Measurements from ENCODE around the gene TFDP1.
A peak's percentile ranks its signal among the peaks of the same experiment; 100 is the strongest.

Gene TFDP1

GRCh38 chr13:113560645-113561416 lies 23.7 kb upstream of the TFDP1 start:
- peaks cover 20% of the 10 kb centered on the region for H4K20me1 ChIP-seq (ENCODE audit: insufficient read depth, low read length)
- DNase-seq, result no peak
- 0 out of 2 replicates have a peak, but pooled peaks cover 3% of the 10 kb centered on the region for H3K4me1 ChIP-seq (ENCODE audit: insufficient read depth, low read length)
- H3K79me2 ChIP-seq (ENCODE audit: insufficient read depth, low read length), result no peaks in the 10 kb centered on the region
- no peak overlapping the region for H2AFZ ChIP-seq (ENCODE audit: low read depth, low read length)
- H3K4me2 ChIP-seq (ENCODE audit: insufficient read depth, low read length), result no peak overlapping the region
- no peak for ATAC-seq (ENCODE audit: insufficient read depth, low read depth)
- H3K9me3 ChIP-seq (ENCODE audit: insufficient read depth, low read length, severe bottlenecking), result no peaks in the 10 kb centered on the region
- no peak overlapping the region for H3K9ac ChIP-seq (ENCODE audit: low read depth, low read length)
- no peak overlapping the region for H3K27ac ChIP-seq (ENCODE audit: low read length)
- H3K4me3 ChIP-seq (ENCODE audit: low read depth in 1 of 2, low read length in 2 of 2), result no peak overlapping the region
- no peaks in the 10 kb centered on the region for H3K27me3 ChIP-seq (ENCODE audit: insufficient read depth, low read length, poor library complexity)
- no peaks in the 10 kb centered on the region for H3K36me3 ChIP-seq (ENCODE audit: insufficient read depth, low read length)
- TF ChIP-seq EZH2 (IDR thresholded peaks at IDR 0.05; ENCODE audit: borderline replicate concordance, low read depth, low read length, severe bottlenecking) (no peak), CTCF (IDR thresholded peaks at IDR 0.05; ENCODE audit: borderline replicate concordance, extremely low read depth, low read length, poor library complexity, severe bottlenecking) (no peak)

GRCh38 chr13:113561417-113562084 lies 23.0 kb upstream of the TFDP1 start:
- Histone ChIP-seq H3K36me3 (ENCODE audit: insufficient read depth, low read length) (no peaks in the 10 kb centered on the region), H3K27me3 (ENCODE audit: insufficient read depth, low read length, poor library complexity) (no peaks in the 10 kb centered on the region), H3K4me1 (ENCODE audit: insufficient read depth, low read length) (0 out of 2 replicates have a peak, but pooled peaks cover 3% of the 10 kb centered on the region), H2AFZ (ENCODE audit: low read depth, low read length) (no peak overlapping the region), H3K4me3 (ENCODE audit: low read depth in 1 of 2, low read length in 2 of 2) (no peak overlapping the region), H3K4me2 (ENCODE audit: insufficient read depth, low read length) (no peak overlapping the region), H3K9ac (ENCODE audit: low read depth, low read length) (no peak overlapping the region), H3K79me2 (ENCODE audit: insufficient read depth, low read length) (no peaks in the 10 kb centered on the region), H4K20me1 (ENCODE audit: insufficient read depth, low read length) (peaks cover 18% of the 10 kb centered on the region), H3K9me3 (ENCODE audit: insufficient read depth, low read length, severe bottlenecking) (no peaks in the 10 kb centered on the region), H3K27ac (ENCODE audit: low read length) (no peak overlapping the region)
- no peak for TF ChIP-seq CTCF (IDR thresholded peaks at IDR 0.05; ENCODE audit: borderline replicate concordance, extremely low read depth, low read length, poor library complexity, severe bottlenecking)
- DNase-seq (no peak), ATAC-seq (ENCODE audit: insufficient read depth, low read depth) (no peak)

- DNase-seq (peak; percentile 79), ATAC-seq (ENCODE audit: insufficient read depth, low read depth) (peak; percentile 92)
- Histone ChIP-seq H3K36me3 (ENCODE audit: insufficient read depth, low read length) (no peaks in the 10 kb centered on the region), H3K4me3 (ENCODE audit: low read depth in 1 of 2, low read length in 2 of 2) (no peak overlapping the region), H3K4me1 (ENCODE audit: insufficient read depth, low read length) (0 out of 2 replicates have a peak, but pooled peaks cover 3% of the 10 kb centered on the region), H3K9ac (ENCODE audit: low read depth, low read length) (no peak overlapping the region), H3K9me3 (ENCODE audit: insufficient read depth, low read length, severe bottlenecking) (no peaks in the 10 kb centered on the region), H2AFZ (ENCODE audit: low read depth, low read length) (0 out of 2 replicates have a peak overlapping the region, but pooled peaks have one; percentile 4), H4K20me1 (ENCODE audit: insufficient read depth, low read length) (peaks cover 12% of the 10 kb centered on the region; the same call in 1 of the 2 replicates), H3K4me2 (ENCODE audit: insufficient read depth, low read length) (0 out of 2 replicates have a peak overlapping the region, but pooled peaks have one; percentile 22), H3K27me3 (ENCODE audit: insufficient read depth, low read length, poor library complexity) (no peaks in the 10 kb centered on the region), H3K79me2 (ENCODE audit: insufficient read depth, low read length) (no peaks in the 10 kb centered on the region), H3K27ac (ENCODE audit: low read length) (no peak overlapping the region)
- TF ChIP-seq CTCF (IDR thresholded peaks at IDR 0.05; ENCODE audit: borderline replicate concordance, extremely low read depth, low read length, poor library complexity, severe bottlenecking) (peak; percentile 91), EZH2 (IDR thresholded peaks at IDR 0.05; ENCODE audit: borderline replicate concordance, low read depth, low read length, severe bottlenecking) (no peak)
Measured at GRCh38 chr13:113562085-113562749, 22.3 kb upstream of the TFDP1 start.
